ENCODE data around the gene PEAR1.
A peak's percentile ranks its signal among the peaks of the same experiment; 100 is the strongest.

The PEAR1 gene

DNA sequence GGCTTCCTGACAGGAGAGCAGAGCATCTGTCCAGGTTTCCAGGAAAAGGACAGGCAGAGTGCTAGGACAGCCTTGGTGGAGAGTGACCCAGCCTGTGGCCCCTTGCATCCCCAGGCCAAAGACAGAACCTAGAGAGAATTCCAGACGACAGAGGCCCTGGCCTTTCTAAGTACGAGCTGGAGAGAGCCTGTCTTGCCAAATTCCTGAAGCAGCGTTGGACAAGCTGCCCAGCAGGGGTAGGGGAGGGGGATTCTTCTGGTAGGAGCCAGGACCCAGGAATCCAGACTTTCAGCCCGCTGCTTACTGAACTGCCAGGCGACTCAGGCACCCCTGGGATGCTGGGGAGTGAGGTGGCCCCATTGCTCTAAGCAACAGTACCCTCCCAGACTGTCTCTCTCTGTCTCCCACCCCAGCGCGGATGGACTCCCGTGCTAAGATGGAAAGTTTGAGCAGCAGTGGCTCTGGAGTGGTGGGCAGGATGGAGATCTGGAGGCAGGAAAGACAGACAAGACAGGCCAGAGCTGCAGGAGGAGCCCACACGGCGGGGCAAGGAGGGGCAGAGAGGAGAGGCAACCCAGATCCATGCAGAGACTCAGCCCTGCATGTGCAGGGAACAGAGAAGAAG lies 8.8 kb upstream of the PEAR1 start:
- DNase-seq, result no peak

DNA sequence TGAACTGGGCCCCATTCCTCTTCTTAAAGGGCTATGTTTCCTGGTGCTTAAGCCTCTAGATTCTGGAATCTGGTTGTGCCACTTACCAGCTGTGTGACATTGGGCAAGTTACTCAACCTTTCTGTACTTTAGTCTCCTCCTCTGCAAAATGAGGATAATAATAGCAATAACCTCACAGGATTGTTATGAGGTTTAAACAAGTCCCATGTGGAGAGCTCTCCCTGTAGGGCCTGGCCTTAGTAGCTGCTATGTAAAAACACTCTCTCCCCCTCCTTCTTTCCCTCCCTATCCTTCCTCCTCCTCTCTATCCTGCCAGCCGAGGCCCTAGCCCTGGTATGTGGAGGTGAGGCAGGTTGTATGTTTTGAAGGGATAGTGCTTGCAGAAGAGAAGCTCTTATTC lies 8.2 kb upstream of the PEAR1 start:
- DNase-seq, result no peak

DNA sequence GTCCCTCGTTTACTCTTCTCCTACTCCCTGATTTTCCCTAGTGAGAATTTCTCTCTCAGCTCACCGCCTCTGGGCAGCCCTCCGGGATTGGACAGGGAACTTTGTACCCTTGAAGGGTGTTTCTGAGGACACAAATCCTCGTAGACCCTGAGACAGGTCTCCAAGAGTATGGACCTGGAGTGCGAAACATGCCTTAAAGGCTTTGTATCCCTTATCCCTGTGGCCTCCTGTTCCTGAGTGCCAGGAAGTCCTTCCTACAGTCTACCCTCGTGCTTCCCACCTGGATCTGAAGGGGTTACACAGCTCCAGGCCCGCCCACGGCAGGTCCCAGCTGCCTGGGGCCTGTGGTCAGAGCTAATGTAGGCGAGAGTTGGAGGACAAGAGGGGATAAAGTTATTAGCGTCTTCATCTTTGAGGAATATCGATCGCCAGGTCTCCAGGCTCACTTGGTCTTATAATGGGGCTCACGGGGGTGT lies 7.6 kb upstream of the PEAR1 start:
- DNase-seq, result no peak

DNA sequence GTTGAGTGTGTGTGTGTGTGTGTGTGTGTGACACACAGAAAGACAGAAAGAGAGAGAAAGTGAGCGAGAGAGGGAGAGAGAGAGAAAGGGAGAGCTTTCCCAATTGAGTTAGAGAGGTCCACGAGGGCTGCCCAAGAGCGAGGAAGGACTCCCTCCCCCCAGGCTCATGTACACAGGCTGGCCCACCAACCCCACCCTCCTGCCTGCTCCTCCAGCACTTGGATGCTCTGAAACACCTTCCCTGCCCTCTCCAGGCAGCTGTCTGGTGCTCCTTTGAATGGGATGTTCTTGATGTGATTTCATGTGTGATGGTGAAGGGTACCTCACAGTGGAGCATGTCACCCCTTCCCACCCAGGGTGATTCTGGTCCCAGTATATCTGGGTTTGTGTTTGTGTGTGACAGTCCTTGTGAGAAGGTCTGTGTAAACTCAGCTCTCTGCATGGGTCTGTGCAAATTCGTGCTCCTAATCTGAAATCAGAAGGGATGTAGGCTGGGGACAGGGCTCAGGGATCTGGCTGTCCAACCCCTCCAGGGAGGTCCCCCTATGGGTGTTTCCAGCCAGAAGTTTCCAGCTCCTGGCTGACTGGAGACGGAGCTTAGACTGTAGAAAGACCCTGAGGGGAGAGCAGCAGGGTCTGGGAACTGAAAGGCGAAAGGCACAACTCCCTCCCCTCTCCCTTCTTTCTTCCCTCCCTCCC lies 6.8 kb upstream of the PEAR1 start:
- DNase-seq, result no peak

DNA sequence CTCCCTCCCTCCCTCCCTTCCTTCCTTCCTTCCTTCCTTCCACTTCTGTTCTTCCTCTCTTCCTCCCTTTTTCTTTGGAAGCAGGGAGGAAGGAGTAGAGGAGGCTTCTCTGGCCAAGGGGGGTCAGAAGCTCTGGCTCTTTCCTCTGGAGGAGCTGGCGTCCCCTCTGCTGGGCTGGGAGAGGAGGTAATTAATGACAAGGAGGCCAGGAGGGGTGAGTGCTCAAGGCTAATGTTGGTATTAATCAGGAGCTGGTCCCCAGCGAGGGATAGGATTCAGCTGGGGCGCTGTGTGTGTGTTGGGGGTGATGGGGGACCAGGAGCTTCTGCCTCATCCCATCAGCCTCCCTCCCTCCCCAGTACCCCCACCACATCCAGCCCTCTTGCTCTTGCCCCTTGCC lies 6.2 kb upstream of the PEAR1 start:
- DNase-seq, result no peak

DNA sequence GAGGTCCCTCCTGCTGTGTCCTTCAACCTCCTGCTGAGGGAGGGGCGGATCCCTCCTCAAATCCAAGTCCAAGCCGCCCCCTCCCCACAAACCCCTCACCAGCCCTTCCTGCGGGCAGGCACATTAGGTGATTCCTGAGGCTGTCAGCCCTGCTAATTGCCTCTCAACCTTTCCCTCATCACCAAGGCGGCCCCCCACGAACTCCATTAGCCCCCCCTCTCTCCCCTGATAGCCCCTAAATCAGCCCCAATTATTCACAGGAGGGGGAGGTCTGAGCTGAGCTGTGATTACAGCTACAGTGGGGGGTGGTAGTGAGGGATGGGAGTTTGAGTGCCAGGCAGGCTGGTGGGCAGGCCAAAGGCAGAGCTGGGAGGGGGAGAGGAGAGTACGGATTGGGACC lies 5.8 kb upstream of the PEAR1 start:
- DNase-seq, result no peak

DNA sequence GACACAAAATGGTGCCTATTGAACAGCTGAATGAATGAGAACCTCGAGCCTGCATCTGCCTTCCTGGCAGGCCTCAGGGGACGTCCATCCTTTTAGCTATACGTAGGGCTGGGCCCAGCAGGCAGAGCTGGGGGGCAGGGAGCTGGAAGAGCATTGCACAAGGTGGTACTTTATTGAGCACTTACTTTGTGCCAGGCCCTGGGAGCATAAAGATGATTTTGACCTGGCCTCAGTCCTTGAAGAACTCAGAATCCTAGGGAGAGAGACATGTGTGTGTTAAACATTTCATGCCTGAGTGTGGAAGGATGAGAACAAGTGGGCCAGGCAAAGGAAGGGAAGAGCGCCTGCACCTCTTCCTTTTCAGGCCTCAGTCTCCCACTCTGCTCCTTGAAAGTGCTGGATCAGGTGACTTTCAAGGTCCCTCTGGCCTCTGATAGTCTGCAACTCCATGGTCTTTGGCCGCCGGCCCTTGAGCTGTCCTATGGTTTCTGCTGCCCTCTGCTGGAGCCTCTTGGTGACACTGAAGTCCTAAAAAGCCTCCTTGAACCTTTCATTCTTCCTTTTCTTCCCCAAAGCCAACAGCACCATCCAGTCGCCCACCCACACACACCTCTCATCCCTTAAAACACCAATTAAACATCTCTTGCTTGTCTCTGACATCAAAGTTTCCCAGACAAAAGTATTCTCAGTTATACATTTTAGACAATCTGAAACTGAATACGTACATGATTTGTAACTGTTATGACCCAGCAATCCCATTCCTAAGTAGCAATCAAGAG lies 3.5 kb upstream of the PEAR1 start:
- DNase-seq, result peak; percentile 62

DNA sequence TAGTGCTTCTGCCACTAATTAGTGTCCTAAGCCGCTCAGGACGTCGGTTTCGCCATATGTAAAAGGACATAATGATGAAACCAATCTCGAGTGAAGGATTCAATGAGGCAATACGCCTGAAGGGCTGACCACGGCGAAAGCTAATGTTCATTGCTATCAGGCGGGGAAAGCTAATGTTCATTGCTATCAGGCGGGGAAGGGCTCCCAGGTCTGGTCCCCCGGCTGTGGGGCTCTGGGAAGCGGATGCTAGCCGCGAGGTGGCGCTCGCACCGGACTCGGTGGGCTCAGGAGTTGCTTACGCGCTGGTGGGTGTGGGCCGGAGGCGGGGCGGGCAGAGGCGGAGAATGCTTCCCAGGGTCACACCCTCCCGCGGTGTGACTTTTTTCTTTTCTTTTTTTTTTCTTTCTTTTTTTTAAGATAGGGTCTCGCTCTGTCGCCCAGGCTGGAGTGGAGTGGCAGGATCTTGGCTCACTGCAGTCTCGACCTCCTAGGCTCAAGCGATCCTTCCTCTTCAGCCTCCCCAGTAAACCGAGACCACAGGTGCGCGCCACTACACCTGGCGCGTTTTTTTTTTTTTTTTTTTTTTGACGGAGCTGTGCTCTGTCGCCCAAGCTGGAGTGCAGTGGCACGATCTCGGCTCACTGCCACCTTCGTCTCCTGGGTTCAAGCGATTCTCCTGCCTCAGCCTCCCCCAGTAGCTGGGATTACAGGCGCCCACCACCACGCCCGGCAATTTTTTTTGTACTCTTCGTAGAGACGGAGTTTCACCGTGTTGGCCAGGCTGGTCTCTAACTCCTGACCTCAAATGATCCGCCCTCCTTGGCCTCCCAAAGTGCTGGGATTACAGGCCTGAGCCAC lies 1.1 kb upstream of the PEAR1 start:
- peak; percentile 86 for DNase-seq

DNA sequence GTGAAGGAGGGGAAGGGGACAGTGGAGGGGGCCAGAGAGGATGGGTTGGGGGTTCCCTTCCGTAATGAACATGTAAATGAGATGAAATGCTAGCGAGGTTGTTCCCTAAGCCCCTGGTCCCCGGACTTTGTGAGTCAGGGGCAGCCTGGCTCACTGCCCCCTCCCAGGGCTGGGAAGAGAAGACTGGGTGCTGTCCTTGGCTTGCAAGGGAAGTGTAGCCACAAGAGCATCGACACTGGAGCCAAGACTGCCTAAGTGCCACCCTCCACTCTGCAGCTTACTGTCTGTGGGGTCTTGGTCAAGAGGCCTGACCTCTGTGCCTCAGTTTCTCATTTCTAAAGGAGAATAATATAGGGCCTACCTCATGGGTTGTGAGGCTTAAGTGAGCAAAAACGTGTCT lies 483 bp downstream of the PEAR1 start:
- no peak for DNase-seq

DNA sequence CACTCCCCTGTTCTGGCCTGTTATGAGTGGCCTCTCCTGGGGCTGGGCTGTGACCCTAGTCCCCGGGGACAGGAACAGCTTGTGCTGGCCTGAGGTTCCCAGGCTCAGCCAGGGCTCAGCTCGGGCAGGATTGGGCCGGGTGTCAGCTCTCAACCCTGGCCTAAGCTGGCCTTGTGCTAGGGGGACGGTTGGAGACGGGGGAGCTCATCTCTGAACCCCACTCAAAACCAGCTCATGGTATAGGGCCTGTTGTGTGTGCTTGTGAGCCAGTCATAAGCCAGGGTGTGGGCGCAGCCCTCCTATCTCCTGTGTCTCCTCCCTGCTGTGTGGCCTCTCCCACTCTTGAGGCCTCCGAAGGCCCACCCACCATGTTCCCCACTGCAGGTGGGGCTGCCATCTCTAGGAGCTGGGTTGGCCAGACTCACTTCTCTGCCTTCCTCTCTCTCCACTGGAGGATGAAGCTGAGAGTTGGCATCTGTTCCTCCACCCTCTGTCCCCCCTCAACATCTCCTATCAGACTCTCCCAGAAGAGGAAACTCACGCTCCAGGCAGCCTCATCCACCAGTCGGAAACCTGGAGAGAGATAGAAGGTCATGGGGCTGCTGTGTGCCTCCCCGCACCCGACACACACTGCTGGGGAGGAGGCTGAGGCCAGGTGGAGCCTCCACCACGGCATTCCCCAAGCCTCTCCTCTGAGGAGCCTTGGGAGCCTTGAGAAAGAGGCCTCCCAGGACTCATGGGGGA lies 1.4 kb downstream of the PEAR1 start:
- DNase-seq, result no peak

DNA sequence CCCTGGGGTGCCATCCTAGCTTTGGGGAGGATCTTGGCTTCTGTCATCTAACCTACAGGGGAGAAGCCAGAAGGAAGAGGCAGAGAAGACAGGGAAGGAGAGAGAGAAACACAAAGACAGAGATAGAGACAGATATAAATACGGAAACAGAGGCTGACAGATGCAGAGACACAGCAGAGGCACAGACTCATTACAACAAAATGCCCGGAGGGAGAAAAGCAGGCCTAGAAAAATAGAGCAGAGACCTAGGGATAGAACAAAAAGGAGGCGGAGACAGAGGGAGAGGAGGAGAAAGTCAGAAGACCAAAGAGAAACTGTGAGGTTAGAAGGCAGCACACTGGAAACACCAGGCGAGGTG lies 1.9 kb downstream of the PEAR1 start:
- DNase-seq, result no peak

DNA sequence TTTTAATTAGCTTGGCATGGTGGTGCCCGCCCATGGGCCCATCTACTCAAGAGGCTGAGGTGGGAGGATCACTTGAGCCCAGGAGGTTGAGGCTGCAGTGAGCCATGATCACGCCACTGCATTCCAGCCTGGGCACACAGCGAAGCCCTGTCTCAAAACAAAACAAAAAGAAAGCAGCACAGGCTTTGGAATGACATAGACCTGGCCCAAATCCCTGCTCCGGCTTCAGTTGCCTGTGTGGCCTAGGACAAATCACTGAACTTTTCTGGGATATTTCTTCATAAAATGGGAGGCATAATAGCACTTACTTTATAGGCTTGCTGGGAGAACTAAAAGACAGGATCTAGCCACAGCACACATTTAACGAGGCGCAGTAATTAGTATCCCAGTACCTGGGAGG lies 2.4 kb downstream of the PEAR1 start:
- DNase-seq, result no peak

DNA sequence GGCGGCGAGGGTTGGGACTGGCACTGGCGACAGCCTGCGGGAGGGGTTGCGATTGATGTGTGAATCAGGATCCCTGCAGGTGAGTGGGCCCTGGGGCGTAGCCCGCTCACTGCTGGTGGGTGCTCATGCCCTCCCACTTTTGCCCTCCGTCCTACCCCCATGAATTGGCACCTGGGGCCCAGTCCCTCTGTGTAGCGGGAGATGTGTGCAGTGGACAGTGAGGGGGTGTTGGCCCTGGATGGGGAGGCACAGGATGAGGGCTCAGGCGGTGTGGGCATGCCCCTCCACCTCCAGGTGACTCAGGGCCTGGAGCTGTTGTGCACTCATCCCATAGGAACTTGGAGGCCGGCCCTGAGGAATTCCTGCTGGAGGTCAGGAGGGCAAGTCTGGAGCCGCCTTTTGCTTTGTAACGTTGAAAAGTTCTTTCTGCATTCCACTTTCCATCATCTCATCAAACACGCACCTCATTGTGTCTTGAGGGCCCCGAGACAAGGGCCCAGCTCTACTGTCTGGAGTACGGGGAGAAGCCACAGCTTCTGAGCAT lies 3.0 kb downstream of the PEAR1 start:
- no peak for DNase-seq

DNA sequence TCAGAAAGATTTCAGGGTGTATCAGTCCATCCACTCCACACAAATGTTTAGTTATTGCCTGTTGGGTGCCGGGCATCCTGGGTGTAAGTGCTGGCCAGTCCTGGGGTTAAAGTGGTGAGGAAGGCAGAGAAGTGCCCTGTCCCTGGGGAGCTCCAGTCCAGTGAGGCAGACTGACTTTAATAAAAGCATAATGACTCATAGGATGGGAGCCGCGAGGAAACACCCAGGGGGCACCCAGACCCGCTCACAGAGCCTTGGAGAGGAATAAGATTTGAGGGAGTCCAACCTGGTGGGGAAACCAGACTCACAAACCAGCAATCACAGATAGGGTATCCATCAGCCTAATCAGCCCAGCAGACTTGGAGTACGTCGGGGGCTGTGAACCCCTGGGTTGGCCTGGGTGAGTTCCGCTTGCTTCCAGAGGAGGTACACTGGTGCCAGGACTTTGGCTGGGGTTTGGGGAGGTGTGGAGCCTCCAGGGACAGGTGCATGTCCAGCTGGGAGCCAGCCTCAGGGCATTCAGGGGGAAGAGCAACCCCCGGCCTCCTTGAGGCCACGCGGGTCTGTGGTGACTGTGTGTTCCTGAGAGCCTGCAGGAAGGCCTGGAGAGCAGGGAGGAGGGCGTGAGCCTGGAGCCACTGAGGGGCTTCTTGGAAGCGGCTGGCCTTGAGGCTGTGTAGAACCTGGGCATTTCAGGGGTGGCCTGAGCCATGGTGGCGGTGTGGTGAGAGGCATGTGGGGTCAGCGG lies 3.7 kb downstream of the PEAR1 start:
- no peak for DNase-seq

DNA sequence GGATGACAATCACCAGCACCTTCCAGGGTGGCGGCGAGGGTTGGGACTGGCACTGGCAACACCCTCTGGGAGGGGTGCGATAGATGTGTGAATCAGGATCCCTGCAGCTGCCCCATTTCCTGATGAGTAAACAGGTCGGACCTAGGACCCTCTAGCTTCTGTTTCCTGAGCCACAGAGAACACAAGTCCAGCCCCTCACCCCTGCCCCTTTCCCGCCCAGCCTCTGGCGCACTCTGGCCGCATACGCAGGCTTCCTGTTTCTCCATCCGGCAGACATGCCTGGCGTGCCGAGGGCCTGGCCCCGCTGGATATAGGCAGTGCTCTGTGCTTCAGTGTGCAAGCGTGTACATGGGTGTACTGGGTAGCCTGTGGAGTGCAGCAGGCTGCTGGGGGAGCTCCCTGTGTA lies 4.6 kb downstream of the PEAR1 start:
- DNase-seq, result no peak

DNA sequence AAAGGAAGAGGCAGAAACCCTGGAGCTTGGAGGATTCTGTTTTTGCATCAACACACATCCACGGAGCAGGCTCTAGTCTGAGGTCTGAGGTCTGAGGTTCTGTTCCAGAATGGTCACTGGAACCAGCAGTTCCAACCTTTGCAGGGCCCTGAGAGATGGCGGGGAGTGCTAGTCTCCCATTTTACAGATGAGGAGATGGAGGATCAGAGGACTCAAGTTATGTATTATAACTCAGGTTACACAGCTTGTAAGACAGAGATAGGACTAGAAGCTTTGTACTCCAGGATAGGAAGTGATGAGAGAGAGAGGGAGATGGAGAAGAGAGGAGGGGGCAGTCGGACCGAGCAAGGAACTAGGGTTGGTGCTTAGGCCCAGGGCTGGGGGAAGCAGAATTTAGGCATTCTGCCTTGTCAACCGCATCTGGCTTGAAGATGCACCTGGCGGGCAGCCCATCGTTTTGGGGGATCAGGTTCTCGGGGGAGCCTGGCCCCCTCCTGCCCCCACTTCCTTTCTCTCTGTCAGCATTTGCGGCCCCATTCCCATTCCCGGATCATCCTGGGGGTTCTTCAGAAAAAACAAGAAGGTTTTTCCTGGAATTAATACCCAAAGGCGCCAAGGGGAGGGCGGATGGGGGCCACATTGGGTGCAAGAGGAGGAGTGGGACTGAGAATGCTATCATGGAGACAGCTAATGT lies 5.6 kb downstream of the PEAR1 start:
- DNase-seq, result no peak

DNA sequence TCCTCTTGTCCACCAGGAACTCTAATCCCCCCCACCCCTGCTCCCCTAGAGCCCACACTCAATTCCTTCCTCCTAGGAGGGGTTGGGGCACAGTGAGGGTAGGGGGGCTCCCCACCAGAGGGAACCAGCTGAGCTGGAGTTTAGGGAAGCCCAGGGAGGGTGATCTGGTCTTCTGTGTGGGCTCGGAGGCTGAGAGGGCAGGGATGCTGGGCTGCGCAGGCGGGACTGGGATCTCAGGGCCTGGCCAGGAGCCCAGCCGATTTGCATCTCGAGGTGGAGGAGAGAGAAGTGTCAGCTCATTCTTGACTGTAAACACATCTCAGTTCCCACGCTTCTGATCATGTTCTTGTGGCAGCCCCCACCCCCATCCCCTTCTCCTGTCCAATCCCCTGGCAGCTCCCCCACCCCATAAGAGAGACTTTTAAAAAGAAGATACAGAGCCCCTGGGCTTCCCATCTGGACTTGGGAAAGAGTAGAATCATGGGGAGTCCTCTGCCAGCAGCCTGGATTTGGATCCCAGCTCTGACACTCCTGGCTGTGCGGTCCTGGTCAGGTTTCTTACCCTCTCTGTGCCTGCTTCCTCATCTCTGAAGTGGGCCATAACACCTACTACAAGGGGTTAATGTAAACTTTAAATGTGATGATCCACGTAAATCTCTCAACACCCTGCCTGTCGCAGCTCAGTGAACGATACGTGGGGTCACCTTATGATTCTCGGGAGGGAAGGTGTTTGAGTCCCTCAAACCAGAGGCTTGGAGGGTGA lies 6.6 kb downstream of the PEAR1 start:
- DNase-seq, result no peak

DNA sequence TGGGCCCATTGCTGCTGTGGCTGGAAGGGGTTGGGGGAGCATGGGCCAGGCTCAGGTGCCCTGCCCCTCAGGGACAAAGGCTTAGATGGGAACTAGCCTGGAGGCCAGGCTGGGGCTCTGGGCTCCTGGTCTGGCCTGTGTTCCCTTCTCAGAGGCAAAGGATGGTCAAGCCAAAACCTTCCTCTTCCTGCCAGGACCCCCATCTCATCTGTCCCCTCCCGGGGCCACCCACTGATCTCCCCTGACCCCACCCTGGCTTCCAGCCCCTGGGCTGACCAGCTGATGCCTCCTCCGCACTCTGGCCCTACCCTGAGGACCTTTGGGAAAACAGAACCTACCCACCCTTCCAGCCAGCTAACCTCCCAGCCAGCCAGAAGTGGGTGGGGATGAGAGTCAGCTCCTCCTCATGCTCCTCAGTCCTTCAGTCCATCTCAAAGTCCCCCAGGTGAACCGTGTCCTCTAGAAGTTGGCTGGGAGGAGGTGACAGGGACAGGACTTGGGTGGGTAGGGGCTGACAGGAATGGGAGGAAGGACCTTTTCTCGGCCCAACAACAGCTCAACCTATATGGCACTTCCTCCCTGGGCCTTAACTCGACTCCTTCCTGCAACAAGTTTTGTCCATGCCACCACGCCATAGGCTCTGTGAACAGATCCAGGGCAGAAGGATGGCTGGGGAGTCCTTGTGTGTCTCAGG lies 7.5 kb downstream of the PEAR1 start:
- no peak for DNase-seq

DNA sequence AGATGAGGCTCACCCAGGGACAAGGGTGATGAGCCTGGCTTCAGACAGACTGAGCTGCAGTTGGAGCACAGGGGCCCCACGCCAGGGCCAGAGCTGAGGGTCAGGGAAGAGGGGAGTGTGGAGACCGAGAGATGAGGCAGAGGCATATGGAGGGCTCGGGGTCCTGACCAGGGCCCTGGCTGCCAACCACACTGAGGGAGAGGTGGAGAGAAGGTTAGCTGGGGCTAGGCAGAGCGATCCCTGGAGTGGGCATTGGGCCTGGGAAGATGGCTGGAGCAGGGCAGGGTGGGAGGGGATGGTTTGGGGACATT lies 8.0 kb downstream of the PEAR1 start:
- no peak for DNase-seq

All from CD4-positive, alpha-beta T cell treated with Interleukin-10 for 1 hour (primary cell).